A549 (cell line): ENCODE measurements around the gene KRT17.

Experiments
- CTCF ChIP-seq: fragments of >200 bp; sonication (Bioruptor Twin); formaldehyde crosslinking; IDR thresholded peaks from 3 replicates; pipeline ENCODE4 v1.5.1; 2016
- EP300 ChIP-seq, 2 experiments: fragments of >200 bp; sonication (Bioruptor Twin); formaldehyde crosslinking; IDR thresholded peaks; 2 replicates in 1 of 2; 3 replicates in 1 of 2; pipeline ENCODE4 v1.6.1; 2016 to 2017
- HMGXB4 ChIP-seq: fragments of 250-450 bp; sonication (Bioruptor Pico); IDR thresholded peaks from 2 replicates; pipeline ENCODE4 v1.5.0; 2021; ENCODE audit warnings: mild to moderate bottlenecking, moderate library complexity, borderline replicate concordance
- POLR2A ChIP-seq: IDR thresholded peaks from 2 replicates; pipeline ENCODE4 v1.6.1; 2012; ENCODE audit warnings: mild to moderate bottlenecking, low read length
- RAD21 ChIP-seq, 2 experiments: fragments of >200 bp in 1 of 2; sonication (Bioruptor Twin) in 1 of 2; formaldehyde crosslinking in 1 of 2; IDR thresholded peaks in 1 of 2; conservative IDR thresholded peaks in 1 of 2; 2 replicates in 1 of 2; 3 replicates in 1 of 2; pipeline ENCODE4 v1.6.1; 2012 to 2018; ENCODE audit warnings: inconsistent platforms in 1 of 2
- RNF2 ChIP-seq: fragments of 200-600 bp; sonication (generic); IDR thresholded peaks from 2 replicates; pipeline ENCODE4 v1.6.1; 2016; ENCODE audit warnings: low read depth, mild to moderate bottlenecking, antibody characterized with exemption, moderate library complexity, borderline replicate concordance
- SMC3 ChIP-seq: fragments of >200 bp; sonication (Bioruptor Twin); formaldehyde crosslinking; IDR thresholded peaks from 3 replicates; pipeline ENCODE4 v1.6.1; 2018; ENCODE audit warnings: inconsistent platforms
- TP53 ChIP-seq: fragments of 250-450 bp; sonication (Bioruptor Pico); IDR thresholded peaks from 2 replicates; pipeline ENCODE4 v1.5.0; 2021; ENCODE audit warnings: mild to moderate bottlenecking, moderate library complexity
- ZNF302 ChIP-seq: fragments of 250-450 bp; sonication (Bioruptor Pico); IDR thresholded peaks from 2 replicates; pipeline ENCODE4 v1.9.0; 2021; ENCODE audit warnings: inconsistent platforms, mild to moderate bottlenecking, moderate library complexity
- TF ChIP-seq, protein P1 (sequence below): fragments of 200-600 bp; sonication (generic); IDR thresholded peaks from 2 replicates; pipeline ENCODE4 v1.6.1; 2016; ENCODE audit warnings: antibody characterized with exemption, mild to moderate bottlenecking, moderate library complexity
- TF ChIP-seq, protein P2 (sequence below): fragments of >200 bp; sonication (Bioruptor Twin); formaldehyde crosslinking; IDR thresholded peaks from 3 replicates; pipeline ENCODE4 v1.6.1; 2016

GRCh38 chr17:41667280-41668041, 43.1 kb upstream of the KRT17 start:
- TF ChIP-seq CTCF (no peak; the same call in 2 of the 3 replicates), HMGXB4 (CRISPR knock-in tag) (no peak), EP300 (IDR thresholded peaks at IDR 0.05) (no peak), SMC3 (no peak), TP53 (CRISPR knock-in tag) (no peak), POLR2A (no peak), RNF2 (no peak), RAD21 (conservative IDR thresholded peaks at IDR 0.05 in 1 of 2, IDR thresholded peaks at IDR 0.05 in 1 of 2) (no peak), ZNF302 (no peak)
- TF ChIP-seq, protein P1, sequence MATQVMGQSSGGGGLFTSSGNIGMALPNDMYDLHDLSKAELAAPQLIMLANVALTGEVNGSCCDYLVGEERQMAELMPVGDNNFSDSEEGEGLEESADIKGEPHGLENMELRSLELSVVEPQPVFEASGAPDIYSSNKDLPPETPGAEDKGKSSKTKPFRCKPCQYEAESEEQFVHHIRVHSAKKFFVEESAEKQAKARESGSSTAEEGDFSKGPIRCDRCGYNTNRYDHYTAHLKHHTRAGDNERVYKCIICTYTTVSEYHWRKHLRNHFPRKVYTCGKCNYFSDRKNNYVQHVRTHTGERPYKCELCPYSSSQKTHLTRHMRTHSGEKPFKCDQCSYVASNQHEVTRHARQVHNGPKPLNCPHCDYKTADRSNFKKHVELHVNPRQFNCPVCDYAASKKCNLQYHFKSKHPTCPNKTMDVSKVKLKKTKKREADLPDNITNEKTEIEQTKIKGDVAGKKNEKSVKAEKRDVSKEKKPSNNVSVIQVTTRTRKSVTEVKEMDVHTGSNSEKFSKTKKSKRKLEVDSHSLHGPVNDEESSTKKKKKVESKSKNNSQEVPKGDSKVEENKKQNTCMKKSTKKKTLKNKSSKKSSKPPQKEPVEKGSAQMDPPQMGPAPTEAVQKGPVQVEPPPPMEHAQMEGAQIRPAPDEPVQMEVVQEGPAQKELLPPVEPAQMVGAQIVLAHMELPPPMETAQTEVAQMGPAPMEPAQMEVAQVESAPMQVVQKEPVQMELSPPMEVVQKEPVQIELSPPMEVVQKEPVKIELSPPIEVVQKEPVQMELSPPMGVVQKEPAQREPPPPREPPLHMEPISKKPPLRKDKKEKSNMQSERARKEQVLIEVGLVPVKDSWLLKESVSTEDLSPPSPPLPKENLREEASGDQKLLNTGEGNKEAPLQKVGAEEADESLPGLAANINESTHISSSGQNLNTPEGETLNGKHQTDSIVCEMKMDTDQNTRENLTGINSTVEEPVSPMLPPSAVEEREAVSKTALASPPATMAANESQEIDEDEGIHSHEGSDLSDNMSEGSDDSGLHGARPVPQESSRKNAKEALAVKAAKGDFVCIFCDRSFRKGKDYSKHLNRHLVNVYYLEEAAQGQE: no peak
- TF ChIP-seq, protein P2, sequence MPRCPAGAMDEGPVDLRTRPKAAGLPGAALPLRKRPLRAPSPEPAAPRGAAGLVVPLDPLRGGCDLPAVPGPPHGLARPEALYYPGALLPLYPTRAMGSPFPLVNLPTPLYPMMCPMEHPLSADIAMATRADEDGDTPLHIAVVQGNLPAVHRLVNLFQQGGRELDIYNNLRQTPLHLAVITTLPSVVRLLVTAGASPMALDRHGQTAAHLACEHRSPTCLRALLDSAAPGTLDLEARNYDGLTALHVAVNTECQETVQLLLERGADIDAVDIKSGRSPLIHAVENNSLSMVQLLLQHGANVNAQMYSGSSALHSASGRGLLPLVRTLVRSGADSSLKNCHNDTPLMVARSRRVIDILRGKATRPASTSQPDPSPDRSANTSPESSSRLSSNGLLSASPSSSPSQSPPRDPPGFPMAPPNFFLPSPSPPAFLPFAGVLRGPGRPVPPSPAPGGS: no peak
